ENCODE data around the gene C15orf39. TPM values are rescaled to one million over a fixed set of nuclear protein-coding genes. Genes with fewer than 3 reads are reported as not detected.
"Not testable (repeated sequence)": the region's sequence is repeated elsewhere in the genome, so short reads cannot be mapped to it uniquely, and the experiment has no call there.

C15orf39 gene
- polyA plus RNA-seq, 10 donors = 7.1 to 15.3 (median 10.0) TPM

- not testable (repeated sequence) for DNase-seq
These were observed 57.1 kb downstream of the C15orf39 start for GRCh38 chr15:75258620-75259343.

GRCh38 chr15:75259873-75260272 is 58.2 kb downstream of the C15orf39 start:
- DNase-seq = not testable (repeated sequence)

Other genes starting within 250 kb of the C15orf39 start
- gene RPP25, start 245.1 kb upstream of the C15orf39 start, polyA plus RNA-seq (ENCODE audit: insufficient read length in 10 of 10) = 1 to 10 TPM in 8 of 10 donors, under 1 TPM in 2; 0.69 to 1.9 (median 1.4) TPM
- gene SCAMP5, start 206.3 kb upstream of the C15orf39 start, polyA plus RNA-seq (ENCODE audit: insufficient read length in 10 of 10) = 1 to 10 TPM; 2.8 to 7.5 (median 4.9) TPM
- gene PPCDC, start 178.3 kb upstream of the C15orf39 start, polyA plus RNA-seq (ENCODE audit: insufficient read length in 10 of 10) = 1 to 10 TPM; 4.9 to 8.7 (median 7.1) TPM
- gene GOLGA6C, start 56.5 kb downstream of the C15orf39 start, polyA plus RNA-seq (ENCODE audit: insufficient read length in 10 of 10) = not detected
- gene GOLGA6D, start 81.0 kb downstream of the C15orf39 start, polyA plus RNA-seq (ENCODE audit: insufficient read length in 10 of 10) = under 1 TPM; 0.07 to 0.93 (median 0.29) TPM
- gene COMMD4, start 134.2 kb downstream of the C15orf39 start, polyA plus RNA-seq (ENCODE audit: insufficient read length in 10 of 10) = 10 to 100 TPM; 33.4 to 65.0 (median 41.2) TPM
- gene NEIL1, start 145.2 kb downstream of the C15orf39 start, polyA plus RNA-seq (ENCODE audit: insufficient read length in 10 of 10) = 10 to 100 TPM in 1 of 10 donors, 1 to 10 TPM in 9; 3.5 to 12.4 (median 6.8) TPM
- 100 to 1,000 TPM in 4 of 10 donors, 10 to 100 TPM in 6; 63.2 to 190 (median 82.0) TPM for gene MAN2C1, start 166.7 kb downstream of the C15orf39 start, polyA plus RNA-seq (ENCODE audit: insufficient read length in 10 of 10)
- 10 to 100 TPM; 25.7 to 38.3 (median 30.4) TPM for gene SIN3A, start 249.8 kb downstream of the C15orf39 start, polyA plus RNA-seq (ENCODE audit: insufficient read length in 10 of 10)

Data from muscle of back (tissue), 11 donors.